Stimulated activated naive CD4-positive, alpha-beta T cell treated with Interleukin-2 at 50 U/mL for 16 hours (primary cell): Measurements from ENCODE around the gene LYRM2.
A peak's percentile ranks its signal among the peaks of the same experiment; 100 is the strongest.
"Not testable (repeated sequence)": the region's sequence is repeated elsewhere in the genome, so short reads cannot be mapped to it uniquely, and the experiment has no call there.

ENCODE experiments used
- DNase-seq: peaks from one replicate; lab custom pipeline; 2025; lab: John Stamatoyannopoulos, UW

The LYRM2 gene

DNA sequence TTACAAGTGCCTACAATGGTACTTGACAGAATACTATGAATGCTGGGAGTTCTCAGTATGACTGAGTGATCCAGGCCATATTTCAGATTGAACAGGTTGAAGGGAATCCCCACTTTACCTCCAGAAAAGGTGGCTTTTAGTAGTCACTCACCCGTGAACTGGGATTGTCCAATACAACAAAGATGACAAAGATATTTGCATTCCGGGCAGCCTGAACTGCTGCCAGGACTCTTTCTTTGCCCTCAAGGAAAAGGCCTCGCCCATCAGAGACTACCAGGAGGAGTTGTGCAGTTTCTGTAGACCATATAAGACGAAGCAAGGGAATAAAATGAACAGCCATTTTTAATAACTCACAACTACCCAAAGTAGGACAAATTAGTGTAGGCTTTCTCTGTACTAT is 6.3 kb upstream of the LYRM2 start:
- no peak for DNase-seq

DNA sequence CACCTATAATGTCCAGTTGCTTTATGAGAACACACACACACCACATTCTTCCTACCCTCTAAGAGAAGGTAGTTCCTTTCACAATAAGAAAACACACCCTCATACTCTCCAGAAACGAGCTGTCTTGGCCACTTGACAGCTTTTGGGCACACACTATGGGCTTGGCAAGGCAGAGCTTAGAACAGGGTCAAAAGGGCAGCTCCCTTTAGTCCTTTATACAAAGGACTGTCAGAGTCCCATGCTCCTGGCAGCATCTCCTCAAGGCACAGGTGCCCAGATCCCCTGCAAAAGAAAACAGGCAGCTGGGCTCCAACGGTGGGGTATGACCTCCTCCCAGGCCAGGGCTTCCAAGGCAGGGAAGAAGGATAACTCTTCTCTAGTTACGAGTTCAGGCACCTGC is 4.9 kb upstream of the LYRM2 start:
- no peak for DNase-seq

DNA sequence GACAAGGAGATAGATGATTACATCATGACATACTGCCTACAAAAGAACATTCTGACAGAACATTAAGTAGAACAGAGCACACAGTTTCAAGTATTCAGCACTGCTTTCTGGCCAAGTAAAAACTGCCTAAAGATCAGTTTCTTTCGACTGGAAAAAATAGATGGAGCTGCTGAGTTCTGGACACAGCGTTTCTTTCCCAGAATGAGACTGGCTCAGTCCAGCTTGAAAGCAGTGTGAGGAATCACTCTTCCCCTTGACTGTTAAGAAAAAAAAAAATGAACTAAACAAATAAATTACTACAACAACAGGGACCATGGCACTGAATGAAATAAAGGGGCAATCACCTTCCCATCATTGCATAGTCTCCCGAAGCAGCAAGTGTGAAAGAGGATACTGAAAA is 4.4 kb upstream of the LYRM2 start:
- DNase-seq = no peak

DNA sequence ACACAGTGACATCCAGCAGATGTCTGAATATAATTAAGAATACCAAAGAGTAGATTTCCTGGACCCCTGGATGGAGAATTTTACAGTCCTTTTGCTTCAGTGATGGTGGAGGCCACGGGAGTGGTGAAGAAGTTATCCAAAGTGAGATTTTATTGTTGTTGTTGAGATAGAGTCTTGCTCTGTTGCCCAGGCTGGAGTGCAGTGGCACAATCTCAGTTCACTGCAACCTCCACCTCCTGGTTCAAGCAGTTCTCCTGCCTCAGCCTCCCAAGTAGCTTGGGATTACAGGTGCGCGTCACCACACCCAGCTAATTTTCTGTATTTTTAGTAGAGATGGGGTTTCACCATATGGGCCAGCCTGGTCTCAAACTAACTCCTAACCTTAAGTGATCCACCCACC is 3.0 kb upstream of the LYRM2 start:
- DNase-seq = not testable (repeated sequence)

DNA sequence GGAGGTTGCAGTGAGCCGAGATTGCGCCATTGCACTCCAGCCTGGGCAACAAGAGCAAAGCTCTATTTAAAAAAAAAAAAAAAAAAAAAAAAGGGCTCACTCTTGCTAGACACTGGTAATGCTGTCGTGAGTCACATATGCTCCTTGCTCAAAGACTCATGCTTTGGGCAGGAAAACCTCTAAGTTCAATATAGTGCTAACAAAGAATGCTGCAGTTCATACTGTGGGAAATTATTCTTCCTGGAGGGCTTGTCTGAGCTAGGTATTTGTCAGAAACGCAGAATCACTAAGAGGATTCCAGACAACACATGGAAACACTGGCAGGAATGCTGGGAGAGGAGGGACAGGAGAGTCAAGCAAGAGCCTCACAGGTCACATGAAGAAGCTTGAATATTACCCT is 2.3 kb upstream of the LYRM2 start:
- DNase-seq = no peak

DNA sequence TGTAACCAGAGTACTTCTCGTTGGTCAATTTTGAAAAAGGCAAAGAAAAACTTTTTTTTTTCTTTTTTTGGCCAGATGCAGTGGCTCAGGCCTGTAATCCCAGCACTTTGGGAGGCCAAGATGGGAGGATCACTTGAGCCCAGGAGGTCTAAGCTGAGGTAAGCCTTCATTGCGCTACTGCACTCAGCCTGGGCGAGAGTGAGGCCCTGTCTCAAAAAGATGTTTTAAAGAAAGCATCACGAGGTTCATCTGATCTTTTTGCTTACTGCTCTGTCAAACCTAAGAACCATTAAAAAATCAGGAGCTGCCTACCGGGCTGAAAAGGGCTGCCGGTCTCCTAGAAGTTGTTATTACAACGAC is 607 bp downstream of the LYRM2 start:
- no peak for DNase-seq

DNA sequence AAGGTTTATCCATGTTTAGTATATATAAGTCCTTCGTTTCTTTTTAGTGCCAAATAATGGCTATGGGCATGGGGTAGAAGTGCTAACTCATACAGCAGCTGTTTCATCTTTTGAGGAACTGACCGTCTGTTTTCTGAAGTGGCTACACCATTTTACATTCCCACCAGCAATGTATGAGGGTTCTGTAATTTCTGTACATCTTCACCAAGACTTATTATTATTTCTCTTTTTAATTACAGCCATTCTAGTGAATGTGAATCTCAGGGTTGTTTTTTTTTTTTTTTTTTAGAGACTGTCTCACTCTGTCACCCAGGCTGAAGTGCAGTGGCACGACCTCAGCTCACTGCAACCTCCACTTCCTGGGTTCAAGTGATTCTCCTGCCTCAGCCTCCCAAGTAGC is 2.1 kb downstream of the LYRM2 start:
- DNase-seq = not testable (repeated sequence)

DNA sequence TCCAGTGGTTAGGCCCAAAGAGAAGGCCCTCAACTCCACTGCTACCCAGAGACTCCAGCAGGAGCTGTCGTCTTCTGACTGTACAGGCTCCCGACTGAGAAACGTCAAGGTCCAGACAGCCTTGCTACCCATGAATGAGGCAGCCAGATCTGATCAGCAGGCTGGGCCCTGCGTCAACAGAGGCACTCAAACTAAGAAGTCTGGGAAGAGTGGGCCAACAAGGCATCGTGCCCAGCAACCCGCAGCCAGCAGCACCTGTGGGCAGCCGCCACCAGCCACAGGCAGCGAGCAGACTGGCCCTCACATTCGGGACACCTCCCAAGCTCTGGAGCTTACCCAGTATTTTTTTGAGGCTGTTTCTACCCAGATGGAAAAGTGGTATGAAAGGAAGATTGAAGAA is 8.1 kb downstream of the LYRM2 start:
- DNase-seq = no peak

DNA sequence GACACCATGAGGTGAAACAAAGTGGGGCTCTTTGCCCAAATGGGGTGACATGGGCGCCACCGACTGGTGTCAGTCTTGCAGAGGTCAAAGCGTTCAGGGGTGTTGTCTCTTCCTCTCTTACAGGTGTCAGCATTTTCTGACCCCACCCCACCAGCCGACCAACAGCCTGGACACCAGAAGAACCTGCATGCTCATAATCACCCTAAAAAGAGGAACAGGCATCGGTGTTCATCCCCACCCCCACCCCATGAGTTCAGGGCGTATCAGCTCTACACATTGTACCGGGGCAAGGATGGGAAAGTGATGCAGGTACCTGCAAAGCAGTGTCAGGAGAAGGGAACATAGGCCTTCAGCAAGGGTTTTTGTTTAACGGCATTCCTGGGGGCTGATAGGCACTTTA is 14.8 kb downstream of the LYRM2 start:
- no peak for DNase-seq

DNA sequence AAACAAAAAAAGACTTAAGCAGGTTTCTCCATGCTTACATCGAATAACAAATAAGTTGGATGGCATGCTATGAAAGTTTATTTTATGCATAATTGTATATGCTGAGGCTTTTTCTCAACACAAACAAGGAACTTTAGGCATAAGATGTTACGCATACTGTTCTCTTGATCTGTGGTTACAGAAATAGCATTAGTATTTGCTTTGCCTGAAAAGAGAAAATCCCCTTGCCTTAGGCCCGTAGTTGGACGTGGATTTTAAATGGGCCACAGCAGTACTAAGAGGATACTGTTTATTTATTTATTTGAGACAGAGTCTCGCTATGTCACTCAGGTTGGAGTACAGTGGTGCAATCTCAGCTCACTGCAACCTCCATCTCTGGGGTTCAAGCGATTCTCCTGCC is 19.0 kb downstream of the LYRM2 start:
- no peak for DNase-seq

DNA sequence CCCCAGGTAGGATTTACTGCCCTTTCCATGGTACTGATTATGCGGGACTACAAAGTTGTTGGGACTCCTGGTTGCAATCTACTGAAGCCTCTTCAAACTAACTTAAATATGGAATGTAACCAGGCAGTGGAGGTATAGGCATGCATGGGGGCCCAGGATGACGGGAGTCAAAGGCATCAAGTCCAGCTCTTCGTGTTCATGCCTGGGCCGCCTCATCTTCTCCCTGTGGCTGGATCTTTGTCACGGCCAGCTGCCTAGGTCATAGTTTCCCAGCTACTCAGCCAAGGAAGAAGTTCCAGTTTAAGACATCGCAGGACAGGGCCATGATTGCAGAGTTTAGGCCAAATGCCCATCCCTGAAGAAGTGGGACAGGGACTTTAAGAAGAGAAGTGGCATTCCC is 20.5 kb downstream of the LYRM2 start:
- DNase-seq = no peak

DNA sequence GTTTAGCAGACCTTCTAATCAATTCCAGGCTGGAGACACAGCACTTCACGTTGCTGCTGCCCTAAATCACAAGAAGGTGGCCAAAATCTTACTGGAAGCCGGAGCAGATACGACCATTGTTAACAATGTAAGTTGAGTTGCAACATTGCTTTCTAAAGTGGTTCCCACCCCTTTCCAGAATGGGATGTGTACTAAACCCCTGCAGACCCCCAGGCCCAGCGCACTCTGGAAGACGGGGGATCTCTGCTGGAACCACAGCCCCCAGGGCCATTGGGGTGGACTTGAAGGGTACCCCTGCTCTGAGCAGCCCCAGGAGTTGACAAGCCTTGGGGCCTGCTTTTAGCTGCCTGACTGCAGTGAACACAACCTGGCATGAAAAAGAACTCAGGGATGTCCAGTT is 22.0 kb downstream of the LYRM2 start:
- DNase-seq = no peak

DNA sequence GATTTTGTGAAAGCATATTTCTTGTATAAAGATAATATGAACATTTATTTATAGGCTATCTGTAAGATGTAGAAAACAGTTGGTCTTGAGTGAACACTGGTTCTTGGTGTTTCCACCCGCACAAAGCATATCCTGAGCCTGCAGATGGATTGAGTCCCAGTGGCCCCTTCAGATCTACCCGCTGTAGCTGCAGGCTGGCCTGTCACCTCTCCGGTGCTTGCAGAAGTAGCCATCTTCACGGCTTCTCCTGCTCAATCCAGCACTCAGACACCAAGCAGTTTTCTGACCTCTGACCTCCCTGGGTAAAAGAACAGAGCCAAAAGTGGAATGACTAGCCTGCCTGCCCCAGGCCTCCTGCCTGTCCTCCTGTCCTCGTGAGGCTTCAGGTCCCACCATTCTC is 22.7 kb downstream of the LYRM2 start:
- DNase-seq = no peak

DNA sequence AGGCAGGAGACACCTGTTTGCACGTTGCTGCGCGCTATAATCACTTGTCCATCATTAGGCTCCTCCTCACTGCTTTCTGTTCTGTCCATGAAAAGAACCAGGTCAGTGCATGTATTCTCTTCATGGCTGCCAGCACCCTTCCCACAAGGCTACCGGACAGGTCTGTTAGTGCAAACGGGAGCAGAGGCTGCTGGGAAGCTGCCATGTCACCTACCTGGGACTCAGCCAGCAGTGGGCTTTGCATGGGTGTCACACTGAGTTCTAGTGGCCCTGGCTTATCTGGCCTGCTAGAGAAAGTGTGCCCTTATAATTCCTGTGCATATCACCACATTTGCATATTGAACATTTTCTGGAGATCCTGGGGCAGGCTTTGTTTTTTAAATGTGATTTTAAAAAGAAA is 24.8 kb downstream of the LYRM2 start:
- DNase-seq = no peak

DNA sequence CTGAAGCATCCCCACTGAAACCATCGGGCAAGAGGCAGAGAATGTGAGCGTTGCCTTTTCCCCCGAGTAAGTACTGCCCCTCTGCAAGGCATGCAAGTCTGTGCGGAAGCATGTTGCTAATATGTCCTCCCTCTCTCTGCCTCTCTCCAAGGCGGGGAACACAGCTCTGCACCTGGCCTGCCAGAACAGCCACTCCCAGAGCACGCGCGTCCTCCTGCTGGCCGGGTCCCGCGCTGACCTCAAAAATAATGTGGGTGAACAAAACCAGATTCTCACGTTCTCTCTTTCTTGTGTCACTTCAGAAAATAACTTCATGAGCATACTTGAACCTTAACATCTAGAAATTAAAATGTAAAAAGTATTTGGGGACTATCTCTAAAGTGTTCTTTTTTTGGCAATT is 26.4 kb downstream of the LYRM2 start:
- DNase-seq = no peak

DNA sequence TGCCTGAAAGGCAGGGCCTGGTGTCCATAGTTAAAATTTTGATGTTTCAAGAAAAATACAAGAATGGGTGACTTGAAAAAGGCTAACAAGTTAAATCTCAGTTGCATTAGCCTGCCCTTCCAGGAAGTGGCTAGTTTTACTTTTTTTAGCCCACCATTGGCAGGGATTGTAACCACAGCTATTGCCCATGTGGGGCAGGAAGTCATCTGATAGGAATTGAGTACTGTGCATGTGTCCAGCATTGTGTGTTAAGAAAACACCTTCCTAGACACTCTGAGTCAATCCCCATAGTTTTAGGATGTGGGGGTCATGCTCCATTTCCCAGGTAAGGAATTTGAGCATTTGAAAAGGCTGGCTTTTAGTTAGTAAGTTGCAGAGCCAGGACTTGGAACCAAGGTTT is 26.9 kb downstream of the LYRM2 start:
- DNase-seq = no peak

DNA sequence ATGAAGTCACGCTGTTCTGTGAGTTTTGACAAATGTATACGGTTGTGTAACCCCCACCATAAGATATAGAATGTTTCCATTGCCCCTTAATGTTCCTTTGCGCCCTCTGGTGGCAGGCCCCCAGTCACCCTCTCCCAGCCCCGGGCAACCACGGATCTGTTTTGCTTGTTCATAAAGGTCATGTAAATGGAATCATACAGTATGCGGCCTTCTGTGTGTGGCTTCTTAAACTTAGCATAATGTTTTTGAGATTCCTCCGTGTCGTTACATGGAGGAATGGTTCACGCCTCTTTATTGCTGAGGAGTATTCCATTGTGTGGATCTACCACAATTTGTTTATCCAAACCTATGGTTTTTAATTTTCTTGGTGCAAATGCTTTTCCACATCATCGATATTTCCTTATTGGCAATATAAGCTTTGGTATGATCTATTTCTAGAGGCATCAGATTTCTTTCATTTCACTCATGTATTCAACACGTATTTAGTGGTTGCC is 28.4 kb downstream of the LYRM2 start:
- DNase-seq = peak; percentile 67

DNA sequence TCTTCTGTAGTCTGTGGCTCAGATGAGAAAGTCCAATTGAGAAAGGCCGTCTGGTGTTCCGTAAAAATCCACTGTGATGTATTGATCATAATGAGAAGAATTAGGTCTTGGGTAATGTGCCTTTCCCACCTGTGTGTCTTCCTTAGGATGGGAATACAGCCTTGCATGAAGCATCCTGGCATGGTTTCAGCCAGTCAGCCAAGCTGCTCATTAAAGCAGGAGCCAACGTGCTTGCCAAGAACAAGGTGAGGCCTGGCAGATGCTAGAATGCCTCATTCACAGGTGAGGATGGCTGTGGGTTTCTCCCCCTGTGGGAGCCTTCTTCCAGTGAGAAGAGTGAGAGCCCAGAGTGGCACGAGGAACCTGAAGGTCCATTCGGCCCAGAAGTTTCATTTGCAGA is 32.7 kb downstream of the LYRM2 start:
- DNase-seq = no peak

DNA sequence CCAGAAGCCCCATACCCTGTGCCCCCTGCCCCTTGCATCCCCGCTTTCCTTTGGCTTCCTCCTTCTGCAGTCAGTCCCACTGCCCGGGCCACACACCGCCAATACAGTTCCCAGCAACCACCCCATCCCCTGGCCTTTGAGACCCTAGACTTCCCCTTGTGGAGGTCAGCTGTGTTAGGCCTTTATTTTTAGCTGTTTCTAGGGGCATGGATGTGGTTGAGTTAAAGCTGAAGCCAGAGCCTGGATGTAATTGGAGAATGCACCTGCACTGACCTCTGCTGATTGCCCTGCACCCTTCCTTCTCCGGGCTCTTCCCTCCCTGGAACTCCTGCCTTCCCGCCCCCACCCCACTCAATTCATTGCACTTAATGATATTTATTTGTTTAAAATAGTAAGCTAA is 33.9 kb downstream of the LYRM2 start:
- DNase-seq = no peak

DNA sequence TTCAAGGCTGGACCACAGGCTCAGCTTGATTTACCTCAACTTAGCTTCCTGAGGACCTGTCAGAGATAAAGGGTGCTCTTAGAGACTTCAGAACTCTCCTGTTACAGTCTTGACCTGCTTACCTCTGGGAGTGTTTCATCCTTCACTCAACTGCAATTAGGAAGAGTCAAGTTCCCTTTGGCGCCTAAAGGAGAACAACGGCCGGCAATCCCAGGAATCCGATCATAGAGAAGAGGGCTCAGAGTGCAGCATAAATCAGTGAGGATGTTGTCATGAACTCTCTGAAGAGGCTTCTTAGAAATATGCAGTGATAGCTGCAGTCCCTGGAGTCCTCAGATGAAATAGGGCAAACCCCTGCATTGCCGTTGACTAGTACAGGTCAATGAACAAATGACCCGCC is 36.4 kb downstream of the LYRM2 start:
- DNase-seq = no peak

DNA sequence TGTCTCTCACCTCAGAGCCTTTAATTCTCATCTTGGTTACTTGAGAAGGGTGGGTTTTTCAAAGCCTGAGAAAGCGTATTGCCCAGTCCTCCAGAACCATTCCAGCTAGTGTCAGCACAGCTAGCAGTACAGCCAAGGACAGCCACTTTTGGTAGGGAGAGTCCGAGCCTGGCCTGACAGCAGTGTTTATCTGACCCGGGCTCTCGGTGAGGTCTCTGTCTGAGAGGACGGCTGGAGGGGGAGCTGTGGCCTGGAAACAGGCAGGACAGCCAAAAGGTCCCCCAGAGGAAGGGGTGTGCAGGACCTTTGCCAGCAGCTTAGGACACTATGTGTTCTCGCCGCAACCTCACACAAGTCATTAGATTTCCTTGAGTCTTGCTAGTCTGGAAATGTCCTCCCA is 38.8 kb downstream of the LYRM2 start:
- no peak for DNase-seq

DNA sequence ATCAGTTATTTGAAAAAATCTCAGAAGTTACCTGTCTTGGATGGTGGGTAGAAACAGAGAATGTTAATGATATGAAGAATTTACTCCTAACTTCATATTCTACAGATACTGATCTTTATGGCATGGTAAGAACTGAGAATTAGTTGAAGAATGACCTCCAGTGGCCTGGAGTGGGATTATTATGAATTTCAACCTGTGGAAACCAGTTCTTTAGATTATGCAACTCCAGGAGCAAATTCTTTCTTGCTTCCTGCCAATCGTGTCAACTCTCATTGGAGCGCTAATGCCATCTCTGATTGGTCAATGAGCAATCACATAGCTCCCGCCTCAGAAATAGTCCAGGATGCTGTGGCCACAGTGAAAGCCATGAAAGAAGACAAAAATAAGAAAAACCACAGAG is 40.6 kb downstream of the LYRM2 start:
- DNase-seq = no peak

DNA sequence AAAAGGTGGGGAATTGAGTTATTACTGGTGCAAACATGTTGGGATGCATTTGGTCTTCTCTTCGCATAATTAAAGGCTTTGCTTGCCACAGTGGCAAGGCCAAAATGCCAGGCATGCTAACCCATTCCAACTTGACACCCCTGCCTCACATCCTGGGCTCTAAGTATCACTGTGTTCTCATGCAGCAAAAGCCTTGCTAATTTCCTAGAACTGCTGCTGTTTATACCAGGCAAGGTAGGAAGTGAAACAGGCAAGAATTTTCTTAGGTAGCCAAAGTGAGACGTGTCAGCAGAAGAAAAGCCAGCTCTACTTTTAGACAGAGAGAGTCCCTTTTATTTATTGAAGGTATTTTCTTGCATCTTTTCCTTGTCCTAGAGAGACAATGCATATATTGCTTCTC is 41.2 kb downstream of the LYRM2 start:
- no peak for DNase-seq

DNA sequence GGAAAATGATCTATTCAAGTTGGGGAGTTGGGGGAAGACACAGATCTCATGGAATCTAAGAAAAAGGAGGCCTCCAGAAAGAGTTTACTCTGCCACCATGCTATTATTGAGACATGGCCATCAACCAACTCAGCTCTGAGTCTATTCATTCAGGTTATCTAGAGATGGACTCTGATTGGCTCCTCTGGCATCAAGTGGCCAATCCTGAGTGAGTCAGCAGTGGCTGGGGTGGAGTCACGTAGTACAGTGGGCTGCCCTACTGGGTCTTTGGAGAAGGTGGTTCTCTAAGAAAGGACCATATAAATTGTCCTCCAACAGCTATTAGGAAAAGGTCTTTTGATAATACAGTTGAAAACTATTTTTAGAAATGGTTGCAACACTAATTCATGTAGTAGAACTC is 42.1 kb downstream of the LYRM2 start:
- no peak for DNase-seq

DNA sequence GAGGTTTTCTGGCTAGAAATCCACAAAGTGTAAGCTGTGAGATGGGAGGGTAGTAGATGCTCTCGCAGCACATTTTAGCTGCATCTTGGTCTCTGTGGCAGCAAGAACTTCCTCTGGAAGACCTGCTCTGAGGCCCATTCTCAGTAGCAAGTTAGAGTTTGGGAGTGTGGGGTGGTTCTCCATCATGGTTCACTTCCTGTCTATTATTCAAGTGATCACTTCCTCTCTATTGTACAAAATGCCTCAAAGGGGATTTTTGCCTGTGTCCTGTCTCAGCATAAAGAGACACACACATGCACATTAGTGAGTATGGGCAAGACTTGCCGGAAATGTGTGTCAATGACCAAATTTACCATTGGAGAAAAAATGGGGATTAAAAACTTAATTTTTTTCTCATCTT is 42.5 kb downstream of the LYRM2 start:
- no peak for DNase-seq
